Right cardiac atrium (tissue), 5 donors: ENCODE results near the gene LUC7L2. TPM values are rescaled to one million over a fixed set of nuclear protein-coding genes. Genes with fewer than 3 reads are reported as not detected.
"Not testable (repeated sequence)": the region's sequence is repeated elsewhere in the genome, so short reads cannot be mapped to it uniquely, and the experiment has no call there.

Experiments
- ATAC-seq, 2 donors: fragments of 200-7000 bp; cut with Tn5 transposase; one replicate each; pipeline versions ENCODE4 v1.8.0 to v1.9.1; 2020; ENCODE audit warnings: moderate library complexity in 2 of 2, mild to moderate bottlenecking in 1 of 2
- DNase-seq, 3 donors: peaks; one replicate each; pipeline ENCODE4 v3.0.0-alpha.2; 2020
- H3K27ac ChIP-seq: one replicate; pipeline ENCODE4 v1.5.1; 2013; ENCODE audit warnings: mild to moderate bottlenecking, low read length, control low read depth, moderate library complexity
- H3K27me3 ChIP-seq: one replicate; pipeline ENCODE4 v1.6.1; 2013; ENCODE audit not compliant: control insufficient read depth, insufficient read depth
- H3K4me1 ChIP-seq: one replicate; pipeline ENCODE4 v1.6.1; 2013; ENCODE audit warnings: low read length; ENCODE audit not compliant: control insufficient read depth, insufficient read depth
- H3K4me3 ChIP-seq: one replicate; pipeline ENCODE4 v1.5.1; 2013; ENCODE audit warnings: low read length, control low read depth
- H3K9me3 ChIP-seq: one replicate; pipeline ENCODE4 v1.6.1; 2013; ENCODE audit warnings: low read length; ENCODE audit not compliant: control insufficient read depth
- WGBS: extraction: QIAGEN DNeasy Blood & Tissue Kit; methylation state at CpG from one replicate; pipeline ENCODE4 v1.1.7; 2013; 5-methylcytosine and 5-hydroxymethylcytosine counted together
- intact Hi-C, 4 donors: fragments of 100-400 bp; cut with DNase I; formaldehyde crosslinking; loops; one replicate each; pipeline versions ENCODE4 v1.11.0 to v1.14.0; 2022 to 2023
- long read RNA-seq, 4 donors: library from polyadenylated mRNA; unstranded; transcript quantifications; one replicate each; pipeline ENCODE4 v2.0.0, GENCODE V29; 2020 to 2021
- polyA plus RNA-seq: library from polyadenylated mRNA; stranded (reverse); fragments of 200-250 nt; gene quantifications from one replicate; pipeline ENCODE4 v1.2.3, GENCODE V29; 2013
- total RNA-seq, 4 donors: library from RNA; stranded (reverse); fragmentation: NEBNext Ultra II Directional; extraction: Animal tissue kit (Norgen Biotek cat#: 25700); gene quantifications; one replicate each; pipeline ENCODE4 v1.2.1, GENCODE V29; 2021
- donor health status: healthy with polysubstance abuse.
- donor health status: DM: no; HTN: yes; CAD: no.
- donor health status: DM: no; HTN: no; CAD: no.
- donor health status: DM: no; HTN: yes; CAD: no; lungs with severe emphysema.
- donor health status: DM: yes; HTN: yes; CAD: no.

Gene LUC7L2, protein sequence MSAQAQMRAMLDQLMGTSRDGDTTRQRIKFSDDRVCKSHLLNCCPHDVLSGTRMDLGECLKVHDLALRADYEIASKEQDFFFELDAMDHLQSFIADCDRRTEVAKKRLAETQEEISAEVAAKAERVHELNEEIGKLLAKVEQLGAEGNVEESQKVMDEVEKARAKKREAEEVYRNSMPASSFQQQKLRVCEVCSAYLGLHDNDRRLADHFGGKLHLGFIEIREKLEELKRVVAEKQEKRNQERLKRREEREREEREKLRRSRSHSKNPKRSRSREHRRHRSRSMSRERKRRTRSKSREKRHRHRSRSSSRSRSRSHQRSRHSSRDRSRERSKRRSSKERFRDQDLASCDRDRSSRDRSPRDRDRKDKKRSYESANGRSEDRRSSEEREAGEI
- total RNA-seq (10 to 100 TPM; 49.3 to 58.3 (median 54.7) TPM), polyA plus RNA-seq (34.1 TPM)
- long read RNA-seq, donor 1, transcript LUC7L2-202 (10 exons, 2,645 nt) = major isoform, 180 of 253 reads
- long read RNA-seq, donor 1, partial matches to known transcripts = 47 of 253 reads
- long read RNA-seq, donor 1, other reads (novel, unspliced or antisense) = 23 of 253 reads
- long read RNA-seq, donor 2, transcript LUC7L2-202 (10 exons, 2,645 nt) = major isoform, 56 of 90 reads
- long read RNA-seq, donor 2, partial matches to known transcripts = 25 of 90 reads
- long read RNA-seq, donor 2, other reads (novel, unspliced or antisense) = 8 of 90 reads
- long read RNA-seq, donor 3, transcript LUC7L2-202 (10 exons, 2,645 nt) = major isoform, 163 of 246 reads
- long read RNA-seq, donor 3, partial matches to known transcripts = 49 of 246 reads
- long read RNA-seq, donor 3, other reads (novel, unspliced or antisense) = 33 of 246 reads
- long read RNA-seq, donor 4, transcript LUC7L2-202 (10 exons, 2,645 nt) = major isoform, 57 of 82 reads
- long read RNA-seq, donor 4, partial matches to known transcripts = 16 of 82 reads
- long read RNA-seq, donor 4, other reads (novel, unspliced or antisense) = 9 of 82 reads

DNA sequence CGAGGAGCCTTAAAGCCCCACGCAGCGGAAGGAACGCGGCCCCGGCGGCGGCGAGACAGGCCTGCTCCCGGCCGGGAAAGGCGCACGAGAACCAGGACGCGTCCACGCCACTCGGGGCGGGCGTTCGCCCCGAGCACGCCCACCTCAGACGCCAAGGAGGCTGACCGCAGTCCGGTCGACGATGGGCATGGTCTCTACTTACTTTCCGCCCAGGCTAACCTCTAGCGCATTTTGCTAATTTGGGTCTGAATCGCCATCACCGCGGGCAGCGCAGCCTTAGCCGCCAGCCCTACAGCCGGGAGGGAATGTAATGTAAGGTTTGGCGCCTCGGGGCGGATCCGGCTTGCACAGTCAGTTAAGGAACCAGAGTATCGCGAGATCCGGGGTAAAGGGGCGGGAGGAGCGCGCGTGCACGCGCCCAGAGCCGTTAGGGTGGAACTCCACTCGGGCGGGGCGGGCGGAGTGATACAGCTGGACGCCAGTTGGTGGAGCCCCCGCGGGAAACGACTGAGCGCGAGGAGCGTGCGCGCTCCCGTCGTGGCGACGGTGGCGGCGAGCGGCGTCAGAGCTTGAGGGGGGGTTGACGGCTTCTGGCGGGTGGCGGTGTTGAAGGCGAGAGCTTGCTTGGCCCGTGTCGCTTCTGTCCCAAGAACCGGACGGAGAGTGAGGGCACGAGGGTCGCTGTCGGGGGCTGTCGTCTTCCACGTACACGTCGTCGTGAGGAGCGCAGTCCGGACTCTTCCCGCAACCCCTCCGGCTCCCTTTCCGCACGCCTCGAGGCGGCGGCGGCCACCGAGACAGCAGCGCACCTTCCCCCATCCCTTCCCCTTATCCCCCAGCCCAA lies at the start of gene LUC7L2:
LUC7L2 (plus strand) TSS at position 529 of the 844 bp plus-strand sequence. CDS start 368 bp downstream, outside the sequence.
- Histone ChIP-seq H3K27ac (peak within 1 kb of the TSS; percentile 95), H3K4me3 (peak within 1 kb of the TSS; percentile 80), H3K4me1 (peaks cover 7% of the 10 kb centered on the region), H3K9me3 (no peaks in the 10 kb centered on the region), H3K27me3 (no peaks in the 10 kb centered on the region)
- under 1% methylated on average over 98 of the region's 98 CpGs for WGBS
- intact Hi-C loops = loop anchor here in 1 of 4 donors (1.0 kb wide), 1 partner anchor 19 kb away; no protein-coding TSS in a partner anchor
- ATAC-seq (peak; percentile 97 to 98), DNase-seq (peak; percentile 99 to 100 (median 100))

DNA sequence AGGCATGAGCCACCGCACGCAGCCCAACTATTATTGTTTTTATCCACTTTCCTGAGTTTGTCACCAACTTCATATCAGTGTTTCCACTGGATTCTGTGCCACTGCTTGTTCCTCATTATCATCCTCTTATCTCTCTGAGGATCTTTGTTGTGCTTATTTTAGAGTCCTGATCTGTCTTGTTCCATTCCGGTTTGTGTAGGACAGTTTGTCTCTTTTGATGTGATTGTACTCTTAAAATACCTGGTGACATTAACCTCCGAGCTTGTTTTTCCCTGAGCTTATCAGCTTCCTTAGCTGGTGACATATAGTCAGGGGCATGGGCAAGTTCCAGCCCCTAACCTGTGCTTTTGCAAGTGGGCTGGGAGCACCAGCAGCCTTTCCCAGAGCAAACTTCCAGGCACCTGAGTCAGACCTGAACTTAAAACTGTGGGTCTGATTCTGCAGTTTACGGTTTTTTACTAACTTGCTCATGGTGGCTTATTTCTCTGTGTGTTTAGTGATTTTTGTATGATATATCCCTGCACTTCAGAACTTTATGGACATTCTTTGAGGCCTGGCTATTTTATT lies 41.7 kb upstream of the LUC7L2 start:
- no peaks in the 10 kb centered on the region for H3K4me1 ChIP-seq
- intact Hi-C loops = no loop called here
- DNase-seq (no peak), ATAC-seq (no peak)
- H3K27me3 ChIP-seq = no peaks in the 10 kb centered on the region
- WGBS = 77% methylated on average over 5 of the region's 5 CpGs
- H3K27ac ChIP-seq = no peak overlapping the region
- H3K4me3 ChIP-seq = no peak overlapping the region
- H3K9me3 ChIP-seq = no peaks in the 10 kb centered on the region

DNA sequence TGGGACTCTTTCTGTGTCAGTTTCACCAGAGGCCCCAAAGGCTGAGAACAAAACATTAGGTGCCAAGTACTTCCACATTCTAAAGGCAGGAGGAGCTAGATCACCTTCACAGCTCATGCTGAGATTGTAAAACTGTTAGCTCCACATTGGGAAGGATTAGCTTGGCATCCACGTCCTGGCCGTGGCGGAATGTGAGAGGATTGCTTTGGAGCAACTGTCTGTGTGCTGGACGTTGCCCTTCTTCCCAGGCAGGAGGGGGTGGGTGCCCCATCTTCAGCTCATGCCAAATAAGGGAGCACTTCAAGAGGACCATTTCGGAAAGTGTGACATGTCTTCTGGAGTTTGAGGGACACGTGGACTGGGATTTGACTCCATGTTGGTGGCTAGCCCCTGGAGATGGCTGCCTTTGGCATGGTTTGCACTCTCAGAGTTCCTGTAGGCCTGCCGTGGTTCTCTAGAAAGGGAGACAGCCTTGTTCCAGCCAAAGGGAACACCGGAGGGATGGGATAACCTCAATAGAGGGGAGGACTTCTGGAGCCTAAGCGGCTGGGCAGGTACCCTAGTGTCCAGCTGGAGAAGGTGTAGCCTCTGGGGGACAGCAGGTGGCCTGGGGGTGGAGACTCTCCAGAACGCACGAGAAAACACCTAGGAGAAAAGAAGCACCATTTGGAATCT lies 38.5 kb upstream of the LUC7L2 start:
- H3K27me3 ChIP-seq = no peaks in the 10 kb centered on the region
- H3K27ac ChIP-seq = no peak overlapping the region
- 63% methylated on average over 11 of the region's 11 CpGs for WGBS
- no peak overlapping the region for H3K4me3 ChIP-seq
- peak in 1 of 2 donors; percentile 24 for ATAC-seq
- intact Hi-C loops = no loop called here
- H3K4me1 ChIP-seq = no peaks in the 10 kb centered on the region
- no peaks in the 10 kb centered on the region for H3K9me3 ChIP-seq
- DNase-seq = no peak

DNA sequence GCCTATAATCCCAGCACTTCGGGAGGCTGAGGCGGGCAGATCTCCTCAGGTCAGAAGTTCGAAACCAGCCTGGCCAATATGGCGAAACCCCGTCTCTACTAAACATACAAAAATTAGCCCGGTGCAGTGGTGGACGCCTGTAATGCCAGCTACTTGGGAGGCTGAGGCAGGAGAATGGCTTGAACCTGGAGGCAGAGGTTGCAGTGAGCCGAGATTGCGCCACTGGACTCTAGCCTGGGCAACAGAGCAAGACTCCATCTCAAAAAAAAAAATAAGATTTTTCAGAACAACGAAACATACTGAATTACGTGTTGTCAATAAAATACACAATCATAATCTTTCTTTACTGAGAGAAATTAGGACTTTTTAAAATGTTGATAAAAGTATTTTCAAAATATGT lies 35.0 kb upstream of the LUC7L2 start:
- H3K27me3 ChIP-seq, H3K4me1 ChIP-seq, H3K4me3 ChIP-seq, DNase-seq, H3K27ac ChIP-seq, ATAC-seq, H3K9me3 ChIP-seq, intact Hi-C loops: not testable (repeated sequence)
- WGBS = 96% methylated on average over 11 of the region's 11 CpGs

DNA sequence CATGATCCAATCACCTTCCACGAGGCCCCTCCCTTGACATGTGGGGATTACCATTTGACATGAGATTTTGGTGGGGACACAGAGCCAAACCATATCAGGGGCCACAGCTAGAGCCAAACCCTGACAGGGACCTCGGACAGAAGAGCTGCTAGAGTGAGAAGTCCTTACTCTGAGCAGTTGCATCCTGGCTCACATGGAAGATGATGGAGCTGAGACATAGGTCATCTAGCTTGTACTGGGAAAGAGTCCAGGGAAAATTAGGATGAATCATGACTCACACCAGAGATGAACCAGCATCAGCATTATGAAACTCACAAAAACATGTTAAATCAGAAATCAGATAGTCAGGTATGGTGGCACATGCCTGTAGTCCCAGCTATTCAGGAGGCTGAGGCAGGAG lies 31.3 kb upstream of the LUC7L2 start:
- Histone ChIP-seq H3K27me3 (no peaks in the 10 kb centered on the region), H3K4me1 (no peaks in the 10 kb centered on the region), H3K27ac (no peak overlapping the region), H3K4me3 (no peak overlapping the region), H3K9me3 (no peaks in the 10 kb centered on the region)
- intact Hi-C loops = no loop called here
- DNase-seq (no peak), ATAC-seq (no peak)
- 59% methylated on average over 2 of the region's 2 CpGs for WGBS

DNA sequence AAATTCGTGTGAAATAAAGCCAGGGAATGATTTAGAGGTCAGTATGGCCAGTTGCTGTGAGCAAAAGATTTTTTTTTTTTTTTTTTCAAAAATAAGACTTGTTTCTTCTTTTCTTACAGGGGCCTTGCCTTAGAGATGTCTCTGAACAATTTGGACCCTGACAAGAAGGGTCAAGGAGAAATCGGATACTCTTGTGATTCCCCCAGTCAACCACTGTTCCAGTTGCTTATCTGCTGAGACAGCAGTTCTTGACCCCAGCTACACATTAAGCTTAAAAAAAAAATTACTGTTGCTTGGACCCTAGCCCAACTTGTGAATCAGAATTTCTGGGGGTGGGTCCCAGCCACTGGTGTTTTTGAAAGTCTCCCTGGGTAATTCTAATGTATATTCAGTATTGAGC lies 30.6 kb upstream of the LUC7L2 start:
- Histone ChIP-seq H3K4me3 (no peak overlapping the region), H3K4me1 (no peaks in the 10 kb centered on the region), H3K27me3 (no peaks in the 10 kb centered on the region), H3K27ac (no peak overlapping the region), H3K9me3 (no peaks in the 10 kb centered on the region)
- ATAC-seq (no peak), DNase-seq (no peak)
- WGBS = 30% methylated on average over 2 of the region's 2 CpGs
- intact Hi-C loops = no loop called here

DNA sequence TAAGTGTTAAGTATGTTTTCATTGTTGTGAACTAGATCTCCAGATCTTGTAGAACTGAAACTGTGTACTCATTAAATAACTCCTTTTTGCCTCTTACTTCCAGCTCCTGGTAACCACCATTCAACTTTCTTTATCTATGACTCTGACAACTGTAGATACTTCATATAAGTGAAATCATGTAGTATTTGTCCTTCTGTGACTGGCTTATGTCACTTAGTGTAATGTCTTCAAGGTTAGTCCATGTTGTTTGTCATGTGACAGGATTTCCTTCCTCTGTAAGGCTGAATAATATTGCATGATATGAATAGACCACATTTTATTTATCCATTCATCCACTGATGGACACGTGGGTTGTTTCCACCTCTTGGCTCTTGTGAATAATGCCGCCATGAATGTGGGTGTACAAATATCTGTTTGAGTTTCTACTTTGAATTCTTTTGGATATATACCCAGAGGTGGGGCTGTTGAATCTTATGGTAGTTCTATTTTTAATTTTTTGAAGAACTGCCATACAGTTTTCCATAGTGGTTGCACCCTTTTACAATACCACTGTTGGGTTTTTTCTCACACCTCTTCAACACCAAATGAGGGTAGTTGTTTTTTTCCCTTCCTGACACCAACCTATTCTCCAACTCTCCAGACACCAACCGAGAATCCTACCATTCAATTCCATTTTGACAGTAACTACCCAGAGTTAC lies 29.2 kb upstream of the LUC7L2 start:
- intact Hi-C loops = no loop called here
- WGBS = 79% methylated on average over 3 of the region's 3 CpGs
- H3K27me3 ChIP-seq = no peaks in the 10 kb centered on the region
- H3K27ac ChIP-seq = no peak overlapping the region
- DNase-seq (no peak), ATAC-seq (no peak)
- H3K4me3 ChIP-seq = no peak overlapping the region
- H3K9me3 ChIP-seq = no peaks in the 10 kb centered on the region
- no peaks in the 10 kb centered on the region for H3K4me1 ChIP-seq

DNA sequence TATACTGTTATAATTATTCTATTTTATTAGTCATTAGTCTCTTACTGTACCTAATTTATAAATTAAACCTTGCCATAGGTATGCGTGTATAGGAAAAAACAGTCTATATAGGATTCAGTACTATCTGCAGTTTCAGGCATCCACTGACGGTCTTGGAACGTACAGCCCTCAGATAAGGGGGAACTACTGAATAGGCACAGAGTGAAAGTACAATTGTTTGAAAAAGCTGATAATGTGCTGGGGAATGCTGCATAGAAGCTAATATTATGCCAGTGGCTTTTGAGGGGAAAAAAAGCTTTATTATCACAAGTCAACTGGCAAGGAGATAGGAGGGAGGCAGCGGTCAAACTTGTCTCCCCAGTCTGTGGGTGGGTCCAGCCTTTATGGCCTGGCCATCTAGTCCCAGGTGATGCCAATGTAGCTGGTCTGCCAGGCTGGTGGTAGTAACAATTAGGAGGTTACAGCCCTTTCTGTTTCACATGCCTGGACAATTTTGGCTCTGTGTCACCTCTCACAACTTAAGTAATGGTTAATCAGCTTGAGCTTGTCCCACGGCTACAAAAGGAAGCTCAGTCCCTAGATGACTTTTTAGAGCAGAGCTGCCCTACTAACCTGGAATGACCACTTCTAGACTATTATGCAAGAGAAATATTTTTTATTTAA lies 26.9 kb upstream of the LUC7L2 start:
- intact Hi-C loops = no loop called here
- H3K4me3 ChIP-seq = no peak overlapping the region
- H3K27me3 ChIP-seq = no peaks in the 10 kb centered on the region
- no peak for ATAC-seq
- 39% methylated on average over 5 of the region's 5 CpGs for WGBS
- no peak for DNase-seq
- H3K4me1 ChIP-seq = no peaks in the 10 kb centered on the region
- no peak overlapping the region for H3K27ac ChIP-seq
- H3K9me3 ChIP-seq = no peaks in the 10 kb centered on the region

DNA sequence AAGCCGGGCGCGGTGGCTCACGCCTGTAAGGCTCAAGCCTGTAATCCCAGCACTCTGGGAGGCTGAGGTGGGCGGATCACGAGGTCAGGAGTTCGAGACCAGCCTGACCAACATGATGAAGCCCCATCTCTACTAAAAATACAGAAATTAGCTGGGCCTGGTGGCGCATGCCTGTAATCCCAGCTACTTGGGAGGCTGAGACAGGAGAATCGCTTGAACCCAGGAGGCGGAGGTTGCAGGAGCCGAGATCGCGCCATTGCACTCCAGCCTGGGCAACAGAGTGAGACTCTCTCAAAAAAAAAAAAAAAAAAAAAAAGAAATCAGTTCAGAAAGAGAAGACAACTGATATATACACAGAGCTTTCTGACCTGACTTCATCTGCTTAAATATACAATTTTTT lies 26.3 kb upstream of the LUC7L2 start:
- H3K27me3 ChIP-seq, H3K4me1 ChIP-seq, H3K9me3 ChIP-seq, H3K27ac ChIP-seq, H3K4me3 ChIP-seq, intact Hi-C loops, DNase-seq, ATAC-seq: not testable (repeated sequence)
- 97% methylated on average over 13 of the region's 13 CpGs for WGBS
